ENCODE data around the gene ARHGAP42.

GRCh38 chr11:100776212-100776896 is 89.3 kb downstream of the ARHGAP42 start:
- peak in 1 of 2 donors; percentile 18 for TF ChIP-seq RAD21 (IDR thresholded peaks at IDR 0.05)
- TF ChIP-seq, protein P1, sequence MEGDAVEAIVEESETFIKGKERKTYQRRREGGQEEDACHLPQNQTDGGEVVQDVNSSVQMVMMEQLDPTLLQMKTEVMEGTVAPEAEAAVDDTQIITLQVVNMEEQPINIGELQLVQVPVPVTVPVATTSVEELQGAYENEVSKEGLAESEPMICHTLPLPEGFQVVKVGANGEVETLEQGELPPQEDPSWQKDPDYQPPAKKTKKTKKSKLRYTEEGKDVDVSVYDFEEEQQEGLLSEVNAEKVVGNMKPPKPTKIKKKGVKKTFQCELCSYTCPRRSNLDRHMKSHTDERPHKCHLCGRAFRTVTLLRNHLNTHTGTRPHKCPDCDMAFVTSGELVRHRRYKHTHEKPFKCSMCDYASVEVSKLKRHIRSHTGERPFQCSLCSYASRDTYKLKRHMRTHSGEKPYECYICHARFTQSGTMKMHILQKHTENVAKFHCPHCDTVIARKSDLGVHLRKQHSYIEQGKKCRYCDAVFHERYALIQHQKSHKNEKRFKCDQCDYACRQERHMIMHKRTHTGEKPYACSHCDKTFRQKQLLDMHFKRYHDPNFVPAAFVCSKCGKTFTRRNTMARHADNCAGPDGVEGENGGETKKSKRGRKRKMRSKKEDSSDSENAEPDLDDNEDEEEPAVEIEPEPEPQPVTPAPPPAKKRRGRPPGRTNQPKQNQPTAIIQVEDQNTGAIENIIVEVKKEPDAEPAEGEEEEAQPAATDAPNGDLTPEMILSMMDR (IDR thresholded peaks at IDR 0.05; ENCODE audit: low read depth, low read length, missing input control), result no peak
- TF ChIP-seq, protein P2, sequence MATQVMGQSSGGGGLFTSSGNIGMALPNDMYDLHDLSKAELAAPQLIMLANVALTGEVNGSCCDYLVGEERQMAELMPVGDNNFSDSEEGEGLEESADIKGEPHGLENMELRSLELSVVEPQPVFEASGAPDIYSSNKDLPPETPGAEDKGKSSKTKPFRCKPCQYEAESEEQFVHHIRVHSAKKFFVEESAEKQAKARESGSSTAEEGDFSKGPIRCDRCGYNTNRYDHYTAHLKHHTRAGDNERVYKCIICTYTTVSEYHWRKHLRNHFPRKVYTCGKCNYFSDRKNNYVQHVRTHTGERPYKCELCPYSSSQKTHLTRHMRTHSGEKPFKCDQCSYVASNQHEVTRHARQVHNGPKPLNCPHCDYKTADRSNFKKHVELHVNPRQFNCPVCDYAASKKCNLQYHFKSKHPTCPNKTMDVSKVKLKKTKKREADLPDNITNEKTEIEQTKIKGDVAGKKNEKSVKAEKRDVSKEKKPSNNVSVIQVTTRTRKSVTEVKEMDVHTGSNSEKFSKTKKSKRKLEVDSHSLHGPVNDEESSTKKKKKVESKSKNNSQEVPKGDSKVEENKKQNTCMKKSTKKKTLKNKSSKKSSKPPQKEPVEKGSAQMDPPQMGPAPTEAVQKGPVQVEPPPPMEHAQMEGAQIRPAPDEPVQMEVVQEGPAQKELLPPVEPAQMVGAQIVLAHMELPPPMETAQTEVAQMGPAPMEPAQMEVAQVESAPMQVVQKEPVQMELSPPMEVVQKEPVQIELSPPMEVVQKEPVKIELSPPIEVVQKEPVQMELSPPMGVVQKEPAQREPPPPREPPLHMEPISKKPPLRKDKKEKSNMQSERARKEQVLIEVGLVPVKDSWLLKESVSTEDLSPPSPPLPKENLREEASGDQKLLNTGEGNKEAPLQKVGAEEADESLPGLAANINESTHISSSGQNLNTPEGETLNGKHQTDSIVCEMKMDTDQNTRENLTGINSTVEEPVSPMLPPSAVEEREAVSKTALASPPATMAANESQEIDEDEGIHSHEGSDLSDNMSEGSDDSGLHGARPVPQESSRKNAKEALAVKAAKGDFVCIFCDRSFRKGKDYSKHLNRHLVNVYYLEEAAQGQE (IDR thresholded peaks at IDR 0.05), result no peak
- no peak for TF ChIP-seq TAF1 (conservative IDR thresholded peaks at IDR 0.05)
- TF ChIP-seq EGR1 (IDR thresholded peaks at IDR 0.05; ENCODE audit: low read depth in 2 of 2), result no peak
- TF ChIP-seq JUND (IDR thresholded peaks at IDR 0.05), result peak in 1 of 2 donors; percentile 36
- TF ChIP-seq HNF4A (conservative IDR thresholded peaks at IDR 0.05), result peak; percentile 60 to 79
- no peak for TF ChIP-seq YY1 (IDR thresholded peaks at IDR 0.05)
- no peak for TF ChIP-seq GABPA (IDR thresholded peaks at IDR 0.05 in 1 of 2, conservative IDR thresholded peaks at IDR 0.05 in 1 of 2)
- TF ChIP-seq SP1 (IDR thresholded peaks at IDR 0.05), result peak; percentile 61
- TF ChIP-seq, protein P3, sequence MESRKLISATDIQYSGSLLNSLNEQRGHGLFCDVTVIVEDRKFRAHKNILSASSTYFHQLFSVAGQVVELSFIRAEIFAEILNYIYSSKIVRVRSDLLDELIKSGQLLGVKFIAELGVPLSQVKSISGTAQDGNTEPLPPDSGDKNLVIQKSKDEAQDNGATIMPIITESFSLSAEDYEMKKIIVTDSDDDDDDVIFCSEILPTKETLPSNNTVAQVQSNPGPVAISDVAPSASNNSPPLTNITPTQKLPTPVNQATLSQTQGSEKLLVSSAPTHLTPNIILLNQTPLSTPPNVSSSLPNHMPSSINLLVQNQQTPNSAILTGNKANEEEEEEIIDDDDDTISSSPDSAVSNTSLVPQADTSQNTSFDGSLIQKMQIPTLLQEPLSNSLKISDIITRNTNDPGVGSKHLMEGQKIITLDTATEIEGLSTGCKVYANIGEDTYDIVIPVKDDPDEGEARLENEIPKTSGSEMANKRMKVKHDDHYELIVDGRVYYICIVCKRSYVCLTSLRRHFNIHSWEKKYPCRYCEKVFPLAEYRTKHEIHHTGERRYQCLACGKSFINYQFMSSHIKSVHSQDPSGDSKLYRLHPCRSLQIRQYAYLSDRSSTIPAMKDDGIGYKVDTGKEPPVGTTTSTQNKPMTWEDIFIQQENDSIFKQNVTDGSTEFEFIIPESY (IDR thresholded peaks at IDR 0.05), result no peak
- TF ChIP-seq, protein P4, sequence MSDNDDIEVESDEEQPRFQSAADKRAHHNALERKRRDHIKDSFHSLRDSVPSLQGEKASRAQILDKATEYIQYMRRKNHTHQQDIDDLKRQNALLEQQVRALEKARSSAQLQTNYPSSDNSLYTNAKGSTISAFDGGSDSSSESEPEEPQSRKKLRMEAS (IDR thresholded peaks at IDR 0.05), result no peak

All from liver (tissue), 3 donors.